Hepatocyte (in vitro differentiated cells): ENCODE data around the gene FAM25G. TPM values are rescaled to one million over a fixed set of nuclear protein-coding genes. Genes with fewer than 3 reads are reported as not detected.
"Not testable (repeated sequence)": the region's sequence is repeated elsewhere in the genome, so short reads cannot be mapped to it uniquely, and the experiment has no call there.

Experiments used
- DNase-seq: peaks from one replicate; pipeline ENCODE4 v3.0.0-alpha.2; 2016; ENCODE audit warnings: low spot score
- H2AFZ ChIP-seq: fragments of 200-600 bp; sonication (generic); 2 replicates; pipeline ENCODE4 v1.6.0; 2016; ENCODE audit warnings: antibody characterized with exemption, mild to moderate bottlenecking
- H3K27ac ChIP-seq: fragments of 200-600 bp; sonication (generic); 2 replicates; pipeline ENCODE4 v1.5.1; 2016; ENCODE audit warnings: mild to moderate bottlenecking
- H3K27me3 ChIP-seq: fragments of 200-600 bp; sonication (generic); 2 replicates; pipeline ENCODE4 v1.6.1; 2016
- H3K36me3 ChIP-seq: fragments of 200-600 bp; sonication (generic); replicated peaks from 2 replicates; pipeline ENCODE4 v1.5.1; 2016; ENCODE audit warnings: low read depth; ENCODE audit not compliant: insufficient read depth
- H3K4me1 ChIP-seq: fragments of 200-600 bp; sonication (generic); 2 replicates; pipeline ENCODE4 v1.5.1; 2016; ENCODE audit warnings: mild to moderate bottlenecking, moderate library complexity; ENCODE audit not compliant: insufficient read depth
- H3K4me2 ChIP-seq: fragments of 200-600 bp; sonication (generic); 2 replicates; pipeline ENCODE4 v1.6.0; 2016
- H3K4me3 ChIP-seq: fragments of 200-600 bp; sonication (generic); 2 replicates; pipeline ENCODE4 v1.5.1; 2016; ENCODE audit warnings: mild to moderate bottlenecking
- H3K79me2 ChIP-seq: fragments of 200-600 bp; sonication (generic); 2 replicates; pipeline ENCODE4 v1.6.0; 2017; ENCODE audit warnings: mild to moderate bottlenecking
- H3K9me2 ChIP-seq: fragments of 200-600 bp; sonication (generic); replicated peaks from 2 replicates; pipeline ENCODE4 v1.6.0; 2017; ENCODE audit warnings: mild to moderate bottlenecking; ENCODE audit not compliant: insufficient read depth
- H3K9me3 ChIP-seq: fragments of 200-600 bp; sonication (generic); 2 replicates; pipeline ENCODE4 v1.5.1; 2016; ENCODE audit warnings: low read depth, mild to moderate bottlenecking
- H4K20me1 ChIP-seq: fragments of 200-600 bp; sonication (generic); 2 replicates; pipeline ENCODE4 v1.6.0; 2016; ENCODE audit warnings: mild to moderate bottlenecking; ENCODE audit not compliant: insufficient read depth, poor library complexity, severe bottlenecking
- WGBS: methylation state at CpG from one replicate; pipeline ENCODE4 v1.1.6; 2016; ENCODE audit warnings: low lambda C conversion rate; ENCODE audit errors: missing lambda C conversion rate; 5-methylcytosine and 5-hydroxymethylcytosine counted together
- polyA plus RNA-seq: library from polyadenylated mRNA; unstranded; fragments of >200 nt; fragmentation: Nextera tagmentation; extraction: Ambion mirVana; gene quantifications from 2 replicates; pipeline ENCODE4 v1.2.1, GENCODE V29; 2016
- total RNA-seq: library from RNA; depleted of rRNA; stranded (reverse); fragments of >200 nt; gene quantifications from 2 replicates; pipeline ENCODE4 v1.2.3, GENCODE V29; 2014

FAM25G gene
- total RNA-seq (not detected in 2 replicates), polyA plus RNA-seq (0.57 TPM in 1 of 2 replicates, not detected in the other)

DNA sequence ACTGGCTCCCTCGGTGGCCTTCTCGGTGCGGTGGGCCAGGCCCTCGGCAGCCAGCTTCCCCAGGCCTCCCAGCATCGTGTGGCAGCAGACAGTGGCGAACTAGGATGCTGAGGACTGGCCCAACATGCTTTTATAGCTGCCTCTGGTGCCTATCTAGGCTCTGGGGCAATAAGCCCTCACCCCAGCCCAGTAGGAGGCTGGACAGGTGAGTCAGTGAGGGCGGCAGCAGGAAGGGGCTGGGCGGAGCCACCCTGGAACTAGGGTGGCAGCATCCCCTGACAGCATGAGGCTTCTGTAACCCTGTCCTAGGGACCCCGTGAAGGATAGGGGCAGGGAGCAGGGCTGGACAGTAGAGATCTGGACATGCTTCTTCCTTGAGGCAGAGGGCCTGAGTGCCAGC is at the start of gene FAM25G:
TSS of gene FAM25G (minus strand) at position 101 of the 400 bp plus-strand sequence. CDS start at position 75, 26 bp downstream.
- H3K4me3 ChIP-seq, H3K79me2 ChIP-seq, H2AFZ ChIP-seq, H3K27ac ChIP-seq, H3K9me2 ChIP-seq, H3K4me2 ChIP-seq, H4K20me1 ChIP-seq, DNase-seq, H3K36me3 ChIP-seq, H3K27me3 ChIP-seq, H3K9me3 ChIP-seq, H3K4me1 ChIP-seq: not testable (repeated sequence)
- WGBS, result 97% methylated on average over 6 of the region's 9 CpGs

DNA sequence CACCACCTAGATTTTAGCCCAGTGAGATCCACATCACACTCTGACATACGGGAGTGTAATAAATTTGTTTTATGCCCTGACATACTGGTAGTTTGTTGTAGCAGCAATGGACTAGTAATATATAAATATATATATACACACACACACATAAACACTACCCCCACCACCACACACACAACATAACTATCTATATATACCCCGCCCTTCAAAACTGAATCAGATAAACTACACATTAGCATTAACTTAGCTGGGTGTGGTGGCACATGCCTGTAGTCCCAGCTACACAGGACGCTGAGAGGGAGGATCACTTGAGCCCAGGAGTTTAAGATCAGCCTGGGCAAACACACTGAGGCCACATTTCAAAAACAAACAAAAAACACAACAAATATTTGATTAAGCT is 44.9 kb upstream of the FAM25G start:
- not testable (repeated sequence) for H3K4me1 ChIP-seq, H3K9me3 ChIP-seq, H4K20me1 ChIP-seq, H2AFZ ChIP-seq, DNase-seq, H3K4me2 ChIP-seq, H3K4me3 ChIP-seq, H3K79me2 ChIP-seq, H3K9me2 ChIP-seq, H3K27me3 ChIP-seq, H3K27ac ChIP-seq, H3K36me3 ChIP-seq
- 84% methylated on average over 3 of the region's 3 CpGs for WGBS

DNA sequence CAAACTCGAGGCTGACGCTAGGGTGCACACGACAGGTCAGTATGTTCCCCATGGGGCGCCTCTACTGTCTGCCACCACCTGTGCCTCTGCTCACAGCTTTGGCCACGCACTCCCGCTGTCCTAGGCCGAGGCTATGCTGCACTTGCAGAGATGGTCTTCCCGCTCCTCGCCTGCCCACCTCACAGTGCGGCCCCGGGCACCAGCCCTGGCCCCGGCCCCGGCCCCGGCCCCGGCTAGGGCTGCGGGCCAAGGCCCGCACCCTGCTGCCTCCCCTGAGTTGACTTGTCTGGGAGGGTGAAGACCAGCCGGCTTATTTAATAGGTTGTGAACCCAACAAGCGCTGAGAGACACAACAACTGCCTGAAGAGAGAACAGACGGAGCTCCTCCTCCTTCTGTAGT is 32.0 kb upstream of the FAM25G start, which contains the start of gene AGAP9:
TSS of gene AGAP9 (minus strand) at position 164 of the 400 bp plus-strand sequence. CDS start at position 52, 112 bp downstream.
- H3K36me3 ChIP-seq, result not testable (repeated sequence)

DNA sequence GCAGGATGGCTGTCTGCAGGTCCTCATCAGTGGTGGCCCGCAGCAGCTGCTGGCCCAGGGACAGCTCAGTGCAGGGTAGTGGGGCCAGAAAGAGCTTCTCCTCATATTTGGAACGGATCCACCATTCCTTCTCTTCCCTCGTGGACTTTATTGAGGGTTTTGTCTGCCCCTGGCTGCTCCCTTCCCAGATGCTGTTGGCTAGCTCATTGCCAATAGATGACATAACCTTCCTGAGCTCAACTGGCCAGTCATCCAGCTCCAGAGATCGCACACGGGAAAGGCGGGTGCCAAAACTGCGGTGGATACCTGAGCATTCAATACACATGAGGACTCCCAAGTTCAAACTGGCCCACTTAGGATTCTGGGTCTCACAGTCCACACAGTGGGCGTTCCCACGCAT is 10.8 kb upstream of the FAM25G start:
- not testable (repeated sequence) for H3K27me3 ChIP-seq, H3K36me3 ChIP-seq, H4K20me1 ChIP-seq, H3K27ac ChIP-seq, H3K79me2 ChIP-seq, H2AFZ ChIP-seq, H3K9me3 ChIP-seq, H3K4me1 ChIP-seq, H3K9me2 ChIP-seq, DNase-seq, H3K4me2 ChIP-seq, H3K4me3 ChIP-seq
- 96% methylated on average over 9 of the region's 9 CpGs for WGBS

More for the DNA sequence above, 32.0 kb upstream of the FAM25G start, which contains the start of gene AGAP9:
- not testable (repeated sequence) for H4K20me1 ChIP-seq, H2AFZ ChIP-seq, DNase-seq, H3K79me2 ChIP-seq, H3K27me3 ChIP-seq, H3K27ac ChIP-seq, H3K4me2 ChIP-seq, H3K4me1 ChIP-seq, H3K4me3 ChIP-seq, H3K9me2 ChIP-seq, H3K9me3 ChIP-seq
- no CpG with 5 or more reads among the region's 20 CpGs for WGBS

GRCh38 chr10:47494226-47494625 is 2.7 kb upstream of the FAM25G start:
- not testable (repeated sequence) for H4K20me1 ChIP-seq, H3K9me2 ChIP-seq, H3K79me2 ChIP-seq, H2AFZ ChIP-seq, H3K9me3 ChIP-seq, H3K4me2 ChIP-seq, DNase-seq, H3K4me1 ChIP-seq, H3K27me3 ChIP-seq, H3K36me3 ChIP-seq, H3K4me3 ChIP-seq, H3K27ac ChIP-seq
- WGBS, result 43% methylated on average over 1 of the region's 6 CpGs

DNA sequence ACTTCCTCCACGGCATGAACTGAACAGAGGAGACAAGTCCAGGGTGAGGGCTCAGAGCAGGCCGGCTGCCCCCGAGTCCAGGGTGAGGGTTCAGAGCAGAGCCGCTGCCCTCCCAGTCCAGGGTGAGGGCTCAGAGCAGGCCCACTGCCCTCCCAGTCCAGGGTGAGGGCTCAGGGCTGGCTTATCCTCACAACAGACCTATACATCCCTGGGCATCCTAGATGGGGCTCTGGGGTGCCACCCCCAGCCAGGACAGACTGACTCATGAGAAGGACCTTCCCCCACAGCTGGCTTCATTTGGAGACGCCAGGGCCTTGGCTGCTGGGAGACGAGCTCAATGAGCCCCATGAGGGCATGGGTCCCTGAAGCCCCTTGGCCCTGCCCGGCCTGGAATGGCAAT is 1.9 kb downstream of the FAM25G start:
- H3K79me2 ChIP-seq, H3K27ac ChIP-seq, H3K36me3 ChIP-seq, H3K4me3 ChIP-seq, H3K27me3 ChIP-seq, H3K9me3 ChIP-seq, H3K4me1 ChIP-seq, H3K4me2 ChIP-seq, H3K9me2 ChIP-seq, H2AFZ ChIP-seq, DNase-seq, H4K20me1 ChIP-seq: not testable (repeated sequence)
- 100% methylated on average over 3 of the region's 7 CpGs for WGBS

GRCh38 chr10:47485943-47486342 is 5.6 kb downstream of the FAM25G start:
- H3K9me2 ChIP-seq, DNase-seq, H3K9me3 ChIP-seq, H3K4me1 ChIP-seq, H3K4me3 ChIP-seq, H3K4me2 ChIP-seq, H2AFZ ChIP-seq, H3K36me3 ChIP-seq, H4K20me1 ChIP-seq, H3K27ac ChIP-seq, H3K27me3 ChIP-seq, H3K79me2 ChIP-seq: not testable (repeated sequence)
- 47% methylated on average over 4 of the region's 4 CpGs for WGBS

DNA sequence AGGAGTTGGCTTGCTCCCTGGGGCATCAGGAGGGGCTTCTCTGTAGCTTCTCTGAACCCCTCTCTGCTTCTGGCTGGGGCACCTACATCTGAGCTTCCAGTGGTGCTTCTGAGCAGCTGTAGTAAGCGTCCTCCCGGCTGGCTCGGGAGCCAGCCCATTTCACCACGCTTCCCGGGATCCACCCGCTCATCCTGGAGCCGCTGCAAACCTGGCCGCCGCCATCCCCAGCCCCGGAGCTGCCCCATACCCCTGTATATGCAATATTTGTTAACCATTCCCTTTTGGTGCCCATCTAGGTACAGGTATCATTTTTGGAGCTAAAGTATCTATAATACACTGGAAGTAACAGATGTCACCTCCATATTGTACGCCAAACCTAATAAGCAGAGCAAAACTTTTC is 6.7 kb downstream of the FAM25G start:
- H3K9me3 ChIP-seq, DNase-seq: not testable (repeated sequence)
- 98% methylated on average over 8 of the region's 11 CpGs for WGBS

DNA sequence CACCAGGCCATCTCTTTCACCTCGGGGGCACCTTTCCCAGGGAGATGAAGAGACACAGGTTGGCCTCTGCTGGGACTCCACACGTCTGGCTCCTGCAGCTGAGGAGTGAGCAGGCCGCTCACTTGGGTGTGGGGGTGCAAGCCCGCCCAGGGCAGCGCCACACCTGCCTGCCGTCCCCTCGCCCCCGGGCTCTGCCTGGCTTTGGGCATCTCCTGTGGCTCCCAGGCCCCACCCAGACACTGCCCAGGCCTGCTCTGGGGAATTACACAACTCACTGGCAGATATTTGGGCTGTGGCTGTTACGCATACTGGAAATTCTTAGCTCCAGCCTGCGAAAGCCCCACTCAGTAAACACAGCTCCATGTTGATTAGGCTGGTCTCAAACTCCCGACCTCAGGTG is 7.6 kb downstream of the FAM25G start, which contains the start of gene ANXA8:
TSS of gene ANXA8 (minus strand) at position 193 of the 400 bp plus-strand sequence. CDS start at position 11, 182 bp downstream.
- H2AFZ ChIP-seq, H3K79me2 ChIP-seq, H3K27me3 ChIP-seq, DNase-seq, H3K4me1 ChIP-seq, H3K9me3 ChIP-seq, H3K36me3 ChIP-seq, H3K27ac ChIP-seq, H4K20me1 ChIP-seq, H3K4me3 ChIP-seq, H3K4me2 ChIP-seq, H3K9me2 ChIP-seq: not testable (repeated sequence)
- WGBS, result 90% methylated on average over 9 of the region's 11 CpGs

More for the DNA sequence above, 6.7 kb downstream of the FAM25G start:
- not testable (repeated sequence) for H3K27me3 ChIP-seq, H3K4me3 ChIP-seq, H3K27ac ChIP-seq, H3K36me3 ChIP-seq, H3K9me2 ChIP-seq, H2AFZ ChIP-seq, H4K20me1 ChIP-seq, H3K79me2 ChIP-seq, H3K4me2 ChIP-seq, H3K4me1 ChIP-seq
